HCT116 (cell line): ENCODE measurements around the gene DHRS7C. TPM values are rescaled to one million over a fixed set of nuclear protein-coding genes. Genes with fewer than 3 reads are reported as not detected.
A peak's percentile ranks its signal among the peaks of the same experiment; 100 is the strongest.

Experiments used
- ATAC-seq: fragments of 200-7000 bp; cut with Tn5 transposase; 2 replicates; pipeline ENCODE4 v1.9.1; 2020; ENCODE audit warnings: mild to moderate bottlenecking, moderate library complexity
- BruUV-seq: library from RNA; stranded (reverse); fragments of 400-500 nt; replicated peaks from 2 replicates; lab custom pipeline; 2021; lab: Mats Ljungman, UMichigan
- CTCF ChIA-PET: fragments of 300-600 bp; sonication (Branson Sonifier 250); formaldehyde crosslinking; loops from one replicate; lab custom pipeline; 2021; ENCODE audit warnings: antibody characterized with exemption; lab: Charles Lee
- POLR2A ChIA-PET: fragments of 300-600, 350-600 bp; sonication (Branson Sonifier 250); formaldehyde crosslinking; loops from one replicate; lab custom pipeline; 2021; ENCODE audit warnings: antibody characterized with exemption; lab: Charles Lee
- RAD21 ChIA-PET, 2 experiments: fragments of 300-600 bp; sonication (Branson Sonifier 250); formaldehyde crosslinking; loops; one replicate each; lab custom pipeline; 2023; ENCODE audit warnings: low total read pairs in 2 of 2; ENCODE audit not compliant: uncharacterized antibody in 2 of 2, unreplicated experiment in 2 of 2, low non-redundant PET in 1 of 2; lab: Charles Lee
- DNase-seq: peaks from one replicate; pipeline ENCODE4 v3.0.0-alpha.2; 2010; ENCODE audit warnings: low read depth, low spot score
- H2AFZ ChIP-seq: fragments of 200-600 bp; shearing (Covaris generic), sonication (generic); 2 replicates; pipeline ENCODE4 v1.6.1; 2017; ENCODE audit warnings: low read depth, mixed run types, mixed read lengths, antibody characterized with exemption, low read length; ENCODE audit not compliant: poor library complexity, severe bottlenecking
- H3K27ac ChIP-seq: 2 replicates; pipeline ENCODE4 v1.5.1; 2012; ENCODE audit warnings: low read depth, low read length
- H3K27me3 ChIP-seq: fragments of 200-600 bp; sonication (generic); 2 replicates; pipeline ENCODE4 v1.6.1; 2016; ENCODE audit warnings: mixed run types, low read length, mixed read lengths; ENCODE audit not compliant: insufficient read depth
- H3K36me3 ChIP-seq, 2 experiments: fragments of 200-500 bp in 1 of 2; fragments of 200-600 bp in 1 of 2; sonication (Bioruptor generic) in 1 of 2; sonication (generic) in 1 of 2; 2 replicates each; pipeline versions ENCODE4 v1.5.1 to v1.6.1; 2014 to 2016; ENCODE audit warnings: low read length in 2 of 2, inconsistent platforms in 1 of 2, mixed read lengths in 1 of 2, mixed run types in 1 of 2; ENCODE audit not compliant: insufficient read depth in 2 of 2, control insufficient read depth in 1 of 2
- H3K4me1 ChIP-seq, 2 experiments: fragments of 200-600 bp in 1 of 2; sonication (generic) in 1 of 2; 2 replicates each; pipeline versions ENCODE4 v1.5.1 to v1.6.1; 2012 to 2017; ENCODE audit warnings: low read length in 2 of 2, inconsistent platforms in 1 of 2, mild to moderate bottlenecking in 1 of 2, mixed read lengths in 1 of 2, mixed run types in 1 of 2, moderate library complexity in 1 of 2; ENCODE audit not compliant: insufficient read depth in 2 of 2, control insufficient read depth in 1 of 2
- H3K4me2 ChIP-seq: fragments of 200-600 bp; sonication (generic); 2 replicates; pipeline ENCODE4 v1.6.1; 2017; ENCODE audit warnings: mixed run types, low read length, mixed read lengths
- H3K4me3 ChIP-seq, 2 experiments: fragments of 200-600 bp in 1 of 2; sonication (generic) in 1 of 2; replicated peaks in 1 of 2; 2 replicates each; pipeline ENCODE4 v1.5.1; 2011 to 2016; ENCODE audit warnings: low read length in 2 of 2, control low read depth in 1 of 2, low read depth in 1 of 2, mild to moderate bottlenecking in 1 of 2, mixed read lengths in 1 of 2, mixed run types in 1 of 2
- H3K79me2 ChIP-seq: fragments of 200-600 bp; sonication (generic); 2 replicates; pipeline ENCODE4 v1.6.1; 2017; ENCODE audit warnings: mild to moderate bottlenecking, mixed run types, low read length, moderate library complexity, mixed read lengths; ENCODE audit not compliant: insufficient read depth
- H3K9ac ChIP-seq: fragments of 200-600 bp; sonication (generic); 2 replicates; pipeline ENCODE4 v1.6.1; 2016; ENCODE audit warnings: low read length, mixed read lengths
- H3K9me2 ChIP-seq: fragments of 200-600 bp; sonication (generic), shearing (Covaris generic); 2 replicates; pipeline ENCODE4 v1.6.1; 2017; ENCODE audit warnings: mixed run types, mild to moderate bottlenecking, moderate library complexity; ENCODE audit not compliant: insufficient read depth
- H3K9me3 ChIP-seq, 2 experiments: fragments of 200-500 bp in 1 of 2; fragments of 200-600 bp in 1 of 2; sonication (Bioruptor generic) in 1 of 2; sonication (generic) in 1 of 2; 2 replicates each; pipeline ENCODE4 v1.6.1; 2014 to 2017; ENCODE audit warnings: low read length in 2 of 2, mixed read lengths in 2 of 2, inconsistent platforms in 1 of 2, low read depth in 1 of 2, mild to moderate bottlenecking in 1 of 2, mixed run types in 1 of 2, moderate library complexity in 1 of 2; ENCODE audit not compliant: control insufficient read depth in 1 of 2, insufficient read depth in 1 of 2
- H4K20me1 ChIP-seq: fragments of 200-600 bp; sonication (generic), shearing (Covaris generic); 2 replicates; pipeline ENCODE4 v1.6.1; 2017; ENCODE audit warnings: mixed run types, mild to moderate bottlenecking, moderate library complexity; ENCODE audit not compliant: insufficient read depth
- CBX3 ChIP-seq: IDR thresholded peaks from 2 replicates; pipeline ENCODE4 v1.6.1; 2012; ENCODE audit warnings: low read depth
- CTCF ChIP-seq, 3 experiments: fragments of 200-600 bp in 1 of 3; sonication (generic) in 1 of 3; IDR thresholded peaks in 2 of 3; conservative IDR thresholded peaks in 1 of 3; 2 replicates each; pipeline ENCODE4 v1.5.1; 2012 to 2017; ENCODE audit warnings: low read depth in 2 of 3, low read length in 2 of 3, antibody characterized with exemption in 1 of 3, borderline replicate concordance in 1 of 3, control low read depth in 1 of 3, mild to moderate bottlenecking in 1 of 3, mixed read lengths in 1 of 3, mixed run types in 1 of 3, moderate library complexity in 1 of 3; ENCODE audit not compliant: insufficient read depth in 1 of 3
- EGR1 ChIP-seq: IDR thresholded peaks from 2 replicates; pipeline ENCODE4 v1.6.1; 2012; ENCODE audit warnings: low read depth
- ELF1 ChIP-seq: IDR thresholded peaks from 2 replicates; pipeline ENCODE4 v1.6.1; 2012; ENCODE audit warnings: low read depth, borderline replicate concordance
- JUND ChIP-seq: IDR thresholded peaks from 2 replicates; pipeline ENCODE4 v1.6.1; 2012
- POLR2A ChIP-seq: IDR thresholded peaks from 2 replicates; pipeline ENCODE4 v1.7.0; 2011; ENCODE audit warnings: borderline replicate concordance; ENCODE audit not compliant: insufficient read depth, insufficient read length; ENCODE audit errors: extremely low read depth
- SRF ChIP-seq: IDR thresholded peaks from 2 replicates; pipeline ENCODE4 v1.6.1; 2012; ENCODE audit warnings: low read depth
- intact Hi-C: fragments of 100-400 bp; cut with micrococcal nuclease; formaldehyde crosslinking; loops from 2 replicates; pipeline ENCODE4 v1.10.0; 2022
- total RNA-seq: library from RNA; stranded (reverse); gene quantifications from one replicate; pipeline ENCODE4 v1.2.1, GENCODE V29; 2021; ENCODE audit not compliant: unreplicated experiment
- TF ChIP-seq, protein P1 (sequence below): IDR thresholded peaks from 2 replicates; pipeline ENCODE4 v1.6.1; 2012
- TF ChIP-seq, protein P2 (sequence below): IDR thresholded peaks from 2 replicates; pipeline ENCODE4 v1.6.1; 2012
- TF ChIP-seq, protein P3 (sequence below): IDR thresholded peaks from 2 replicates; pipeline ENCODE4 v1.6.1; 2012; ENCODE audit warnings: low read depth

Gene DHRS7C
- total RNA-seq, 1 experiment from 2014 or later = not detected

DNA sequence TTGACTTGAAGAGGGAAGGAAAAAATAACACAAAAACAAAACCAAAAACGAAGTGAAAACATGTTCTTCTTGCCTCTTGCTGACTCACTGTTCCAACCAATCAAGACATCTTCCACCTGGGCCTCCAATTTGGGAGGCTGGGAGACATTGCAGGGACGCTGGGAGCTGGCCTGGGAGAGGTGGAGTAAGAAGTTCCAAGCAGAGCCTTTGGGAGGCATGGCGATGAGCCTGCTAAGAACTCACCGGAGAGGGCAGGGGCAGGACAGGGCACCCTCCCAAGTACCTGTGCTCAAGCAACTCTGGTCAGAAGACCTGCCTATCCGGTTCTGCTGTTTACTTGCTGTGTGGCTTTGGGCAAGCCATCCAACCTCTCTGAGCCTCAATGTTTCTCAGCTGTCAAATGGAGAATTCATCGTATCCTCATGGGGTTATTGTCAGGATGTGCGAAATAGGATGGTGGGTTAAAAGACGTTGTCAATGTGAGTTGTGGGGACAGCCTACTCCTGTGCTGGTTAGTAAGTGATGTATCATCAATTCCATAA lies 33.5 kb upstream of the DHRS7C start:
- Histone ChIP-seq H3K9me2 (no peaks in the 10 kb centered on the region), H3K4me3 (no peak overlapping the region), H3K9ac (no peak overlapping the region), H3K4me2 (no peak overlapping the region), H3K4me1 (peaks cover 3 to 7% of the 10 kb centered on the region in 2 experiments; a peak in 2 of 4 replicates), H3K27ac (no peak overlapping the region), H3K27me3 (no peaks in the 10 kb centered on the region), H3K9me3 (no peaks in the 10 kb centered on the region), H3K36me3 (no peaks in the 10 kb centered on the region), H4K20me1 (no peaks in the 10 kb centered on the region), H2AFZ (no peak overlapping the region), H3K79me2 (no peaks in the 10 kb centered on the region)
- TF ChIP-seq JUND (no peak), CBX3 (no peak), POLR2A (no peak), SRF (no peak), EGR1 (no peak), ELF1 (no peak)
- TF ChIP-seq, protein P1, sequence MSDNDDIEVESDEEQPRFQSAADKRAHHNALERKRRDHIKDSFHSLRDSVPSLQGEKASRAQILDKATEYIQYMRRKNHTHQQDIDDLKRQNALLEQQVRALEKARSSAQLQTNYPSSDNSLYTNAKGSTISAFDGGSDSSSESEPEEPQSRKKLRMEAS = no peak
- POLR2A ChIA-PET = no interaction called here
- CTCF ChIA-PET = no interaction called here
- no TSS peak for BruUV-seq
- RAD21 ChIA-PET = no interaction called here
- DNase-seq (no peak), ATAC-seq (no peak)
- intact Hi-C loops = no loop called here

GRCh38 chr17:9824094-9824493 lies 32.7 kb upstream of the DHRS7C start:
- no peaks in the 10 kb centered on the region for H3K27me3 ChIP-seq
- peak; percentile 79 for ATAC-seq
- peak in 2 of 3 experiments; percentile 57 to 58; a peak in 4 of 6 replicates for TF ChIP-seq CTCF (IDR thresholded peaks at IDR 0.05 in 2 of 3, conservative IDR thresholded peaks at IDR 0.05 in 1 of 3; ENCODE audit: borderline replicate concordance in 1 of 3, insufficient read depth in 1 of 3, low read depth in 2 of 3, low read length in 2 of 3)
- TF ChIP-seq, protein P2, sequence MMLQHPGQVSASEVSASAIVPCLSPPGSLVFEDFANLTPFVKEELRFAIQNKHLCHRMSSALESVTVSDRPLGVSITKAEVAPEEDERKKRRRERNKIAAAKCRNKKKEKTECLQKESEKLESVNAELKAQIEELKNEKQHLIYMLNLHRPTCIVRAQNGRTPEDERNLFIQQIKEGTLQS = no peak
- TF ChIP-seq, protein P3, sequence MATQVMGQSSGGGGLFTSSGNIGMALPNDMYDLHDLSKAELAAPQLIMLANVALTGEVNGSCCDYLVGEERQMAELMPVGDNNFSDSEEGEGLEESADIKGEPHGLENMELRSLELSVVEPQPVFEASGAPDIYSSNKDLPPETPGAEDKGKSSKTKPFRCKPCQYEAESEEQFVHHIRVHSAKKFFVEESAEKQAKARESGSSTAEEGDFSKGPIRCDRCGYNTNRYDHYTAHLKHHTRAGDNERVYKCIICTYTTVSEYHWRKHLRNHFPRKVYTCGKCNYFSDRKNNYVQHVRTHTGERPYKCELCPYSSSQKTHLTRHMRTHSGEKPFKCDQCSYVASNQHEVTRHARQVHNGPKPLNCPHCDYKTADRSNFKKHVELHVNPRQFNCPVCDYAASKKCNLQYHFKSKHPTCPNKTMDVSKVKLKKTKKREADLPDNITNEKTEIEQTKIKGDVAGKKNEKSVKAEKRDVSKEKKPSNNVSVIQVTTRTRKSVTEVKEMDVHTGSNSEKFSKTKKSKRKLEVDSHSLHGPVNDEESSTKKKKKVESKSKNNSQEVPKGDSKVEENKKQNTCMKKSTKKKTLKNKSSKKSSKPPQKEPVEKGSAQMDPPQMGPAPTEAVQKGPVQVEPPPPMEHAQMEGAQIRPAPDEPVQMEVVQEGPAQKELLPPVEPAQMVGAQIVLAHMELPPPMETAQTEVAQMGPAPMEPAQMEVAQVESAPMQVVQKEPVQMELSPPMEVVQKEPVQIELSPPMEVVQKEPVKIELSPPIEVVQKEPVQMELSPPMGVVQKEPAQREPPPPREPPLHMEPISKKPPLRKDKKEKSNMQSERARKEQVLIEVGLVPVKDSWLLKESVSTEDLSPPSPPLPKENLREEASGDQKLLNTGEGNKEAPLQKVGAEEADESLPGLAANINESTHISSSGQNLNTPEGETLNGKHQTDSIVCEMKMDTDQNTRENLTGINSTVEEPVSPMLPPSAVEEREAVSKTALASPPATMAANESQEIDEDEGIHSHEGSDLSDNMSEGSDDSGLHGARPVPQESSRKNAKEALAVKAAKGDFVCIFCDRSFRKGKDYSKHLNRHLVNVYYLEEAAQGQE = no peak
- H3K4me2 ChIP-seq = no peak overlapping the region
- no peak overlapping the region for H3K27ac ChIP-seq
- H3K4me1 ChIP-seq = peaks cover 3 to 7% of the 10 kb centered on the region in 2 experiments; a peak in 2 of 4 replicates
- no peaks in the 10 kb centered on the region for H4K20me1 ChIP-seq
- H3K9me2 ChIP-seq = no peaks in the 10 kb centered on the region
- H3K36me3 ChIP-seq = no peaks in the 10 kb centered on the region
- H3K79me2 ChIP-seq = no peaks in the 10 kb centered on the region
- H3K9ac ChIP-seq = no peak overlapping the region
- intact Hi-C loops = no loop called here
- ChIA-PET CTCF (no interaction called here), POLR2A (no interaction called here), RAD21 (no interaction called here)
- no peak overlapping the region for H2AFZ ChIP-seq
- no peak overlapping the region for H3K4me3 ChIP-seq
- no TSS peak for BruUV-seq
- DNase-seq = no peak
- H3K9me3 ChIP-seq = no peaks in the 10 kb centered on the region
